Activated naive CD8-positive, alpha-beta T cell treated with anti-CD3 and anti-CD28 coated beads for 36 hours (primary cell): ENCODE measurements around the gene DSCAML1. TPM values are rescaled to one million over a fixed set of nuclear protein-coding genes. Genes with fewer than 3 reads are reported as not detected.

Experiments used
- DNase-seq: peaks from one replicate; pipeline ENCODE4 v3.0.0; 2021
- H3K27ac Mint-ChIP-seq: one replicate; pipeline ENCODE4 v1.8.0; 2022; ENCODE audit warnings: mild to moderate bottlenecking, moderate library complexity, mixed read lengths
- H3K27me3 Mint-ChIP-seq: one replicate; pipeline ENCODE4 v1.8.0; 2022; ENCODE audit warnings: mild to moderate bottlenecking, mixed read lengths
- H3K36me3 Mint-ChIP-seq: one replicate; pipeline ENCODE4 v1.8.0; 2021; ENCODE audit warnings: mild to moderate bottlenecking, mixed read lengths
- H3K4me1 Mint-ChIP-seq: one replicate; pipeline ENCODE4 v1.8.0; 2021; ENCODE audit warnings: mixed read lengths
- H3K4me3 Mint-ChIP-seq: one replicate; pipeline ENCODE4 v1.8.0; 2022; ENCODE audit warnings: mild to moderate bottlenecking, moderate library complexity, mixed read lengths
- H3K9me3 Mint-ChIP-seq: one replicate; pipeline ENCODE4 v1.8.0; 2022; ENCODE audit warnings: mixed read lengths
- total RNA-seq, 2 experiments: library from RNA; stranded (reverse); gene quantifications; one replicate each; pipeline ENCODE4 v1.2.3, GENCODE V29; 2021

The DSCAML1 gene
- total RNA-seq, 2 experiments from 2014 or later: 0.87 to 0.94 TPM

DNA sequence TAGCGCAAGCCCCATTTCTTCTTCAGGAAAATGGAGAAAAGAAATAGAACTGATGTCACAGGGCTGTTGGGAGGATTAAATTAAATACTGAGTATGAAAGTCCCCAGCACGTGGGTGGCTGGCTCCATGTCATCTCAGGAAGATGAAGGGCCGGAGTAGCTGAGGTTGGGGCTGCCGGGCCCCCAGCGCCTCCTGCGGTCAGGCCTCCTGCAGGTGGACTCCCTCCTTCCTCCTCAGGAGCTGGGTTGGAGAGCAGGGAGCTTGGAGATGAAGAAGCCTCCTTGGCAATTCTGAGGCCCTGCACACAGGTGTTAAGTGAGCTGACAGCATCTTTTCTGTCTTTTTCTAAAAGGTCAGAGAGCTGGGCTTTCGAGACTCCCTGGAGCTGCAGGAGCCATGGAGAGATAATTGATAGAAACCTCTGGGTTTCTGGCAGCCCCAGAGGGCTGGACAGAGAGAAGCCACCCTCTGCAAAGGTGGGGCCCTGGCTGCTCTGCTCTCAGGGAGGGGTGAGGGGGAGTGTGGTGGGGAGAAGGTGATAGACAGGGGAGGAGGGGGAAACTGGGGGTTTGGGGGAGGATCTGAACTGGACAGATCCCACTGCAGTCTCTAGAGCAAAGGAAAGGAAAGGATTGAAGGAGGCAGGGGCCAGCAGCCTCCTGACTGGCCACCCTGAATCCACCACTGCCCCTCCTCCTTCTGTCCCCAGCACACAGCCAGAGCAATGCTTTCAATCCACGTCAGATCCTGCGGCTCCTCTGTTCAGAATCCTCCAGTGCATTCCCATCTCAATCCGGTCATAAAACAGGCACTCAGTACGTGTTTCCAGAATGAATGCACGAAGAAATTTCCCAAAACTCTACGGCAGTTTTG is 258.5 kb downstream of the DSCAML1 start:
- DNase-seq: no peak
- Mint-ChIP-seq H3K4me1 (no peaks in the 10 kb centered on the region), H3K36me3 (no peaks in the 10 kb centered on the region), H3K4me3 (no peak overlapping the region), H3K27me3 (no peaks in the 10 kb centered on the region), H3K27ac (no peak overlapping the region), H3K9me3 (no peaks in the 10 kb centered on the region)

DNA sequence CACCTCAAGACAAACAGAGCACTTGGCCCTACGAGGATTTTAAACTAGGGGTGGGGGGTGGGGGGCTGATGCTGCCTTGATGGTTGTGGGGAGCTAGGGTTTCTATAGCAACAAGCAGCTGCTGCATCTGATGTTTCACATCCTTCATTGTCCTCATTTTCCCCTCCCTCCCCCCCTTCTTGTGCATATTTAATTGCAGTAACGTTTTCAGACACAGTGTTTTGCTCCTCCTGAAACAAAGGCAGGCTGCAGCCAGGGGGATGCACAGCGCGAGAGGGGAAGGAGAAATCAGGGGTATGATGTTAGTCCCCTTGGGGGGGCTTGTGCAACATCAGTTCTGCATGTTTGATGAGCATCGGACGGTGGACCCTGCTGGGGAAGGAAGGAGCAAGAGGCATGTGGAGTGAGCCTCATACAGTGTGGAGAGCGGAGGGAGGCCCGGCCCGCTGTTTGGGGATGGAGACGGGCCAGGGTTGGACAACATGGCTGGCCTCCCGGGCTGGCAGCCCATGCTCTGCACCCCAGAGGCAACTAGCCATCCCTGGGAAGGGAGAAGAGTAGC is 261.1 kb downstream of the DSCAML1 start:
- Mint-ChIP-seq H3K27me3 (no peaks in the 10 kb centered on the region), H3K36me3 (no peaks in the 10 kb centered on the region), H3K9me3 (no peaks in the 10 kb centered on the region), H3K4me1 (no peaks in the 10 kb centered on the region), H3K4me3 (no peak overlapping the region), H3K27ac (no peak overlapping the region)
- no peak for DNase-seq

DNA sequence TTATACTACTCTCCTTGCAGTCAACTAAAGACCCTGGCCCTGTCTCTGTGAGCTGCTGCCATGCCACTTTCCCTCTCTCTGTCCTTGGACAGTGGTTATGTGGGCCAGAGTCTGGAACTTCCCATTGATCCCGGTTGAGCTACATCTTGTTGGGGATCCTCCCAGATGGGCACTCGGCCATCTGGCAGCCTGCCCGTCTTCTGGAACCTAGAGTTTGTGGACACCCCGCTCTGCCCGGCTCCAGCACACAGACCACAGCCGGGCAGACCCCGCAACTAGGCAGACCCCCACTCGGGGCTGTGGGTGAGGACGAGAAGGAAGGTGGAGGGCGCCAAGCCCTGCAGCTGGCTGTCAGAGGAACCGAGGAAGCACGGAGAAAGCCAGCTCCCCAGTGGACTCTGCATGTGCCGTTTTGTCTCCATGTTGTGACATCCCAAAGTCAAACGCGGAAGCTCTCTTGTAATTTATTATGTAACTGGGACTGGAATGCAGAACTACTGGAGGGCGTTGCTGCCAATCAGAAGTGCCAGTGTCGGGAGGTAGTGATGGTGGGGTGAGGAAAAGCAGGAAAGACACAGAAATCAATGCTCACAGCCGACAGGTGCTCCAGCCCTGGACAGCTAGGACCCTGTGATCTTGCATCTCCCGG is 261.7 kb downstream of the DSCAML1 start:
- no peak overlapping the region for H3K27ac Mint-ChIP-seq
- no peaks in the 10 kb centered on the region for H3K4me1 Mint-ChIP-seq
- H3K9me3 Mint-ChIP-seq: no peaks in the 10 kb centered on the region
- no peaks in the 10 kb centered on the region for H3K36me3 Mint-ChIP-seq
- H3K4me3 Mint-ChIP-seq: no peak overlapping the region
- no peaks in the 10 kb centered on the region for H3K27me3 Mint-ChIP-seq
- DNase-seq: no peak

DNA sequence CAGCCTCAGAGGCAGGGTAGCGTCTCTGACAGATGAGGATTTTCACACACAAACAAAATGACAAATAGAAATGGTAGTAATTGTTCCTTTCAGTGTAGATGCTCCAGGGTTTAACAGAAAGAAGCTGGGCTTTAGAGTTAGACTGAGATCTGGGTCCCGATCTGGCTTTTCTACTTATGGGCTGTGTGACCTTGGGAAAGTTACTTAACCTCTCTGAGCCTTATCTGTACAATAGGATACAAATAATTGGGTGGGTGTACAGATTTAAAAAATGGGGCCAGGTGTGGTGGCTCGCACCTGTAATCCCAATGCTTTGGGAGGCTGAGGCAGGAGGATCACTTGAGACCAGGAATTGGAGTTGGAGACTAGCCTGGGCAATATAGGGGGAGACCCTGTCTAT is 264.4 kb downstream of the DSCAML1 start:
- no peak for DNase-seq
- no peaks in the 10 kb centered on the region for H3K4me1 Mint-ChIP-seq
- H3K9me3 Mint-ChIP-seq: no peaks in the 10 kb centered on the region
- H3K36me3 Mint-ChIP-seq: no peaks in the 10 kb centered on the region
- H3K27me3 Mint-ChIP-seq: no peaks in the 10 kb centered on the region
- no peak overlapping the region for H3K27ac Mint-ChIP-seq
- H3K4me3 Mint-ChIP-seq: no peak overlapping the region

DNA sequence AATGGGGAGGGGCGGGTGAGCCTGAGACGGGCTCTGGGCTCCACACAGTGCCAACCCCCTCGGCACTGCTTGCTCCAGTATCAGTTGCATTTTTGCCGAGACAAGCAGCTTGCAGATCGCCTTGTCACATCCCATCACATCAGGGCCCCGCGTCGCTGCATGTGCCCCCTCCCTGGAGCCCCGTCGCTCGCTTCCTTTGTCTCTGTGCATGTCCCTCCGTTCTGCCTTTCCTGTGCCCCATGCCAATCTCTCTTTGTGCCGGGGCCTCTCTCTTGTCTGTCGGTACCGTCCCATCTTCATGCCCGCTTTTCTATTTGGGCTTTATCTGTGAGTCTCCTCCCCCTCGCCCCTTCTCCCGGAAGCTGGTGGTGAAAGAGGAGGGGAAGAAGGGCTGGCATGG is 267.2 kb downstream of the DSCAML1 start:
- Mint-ChIP-seq H3K9me3 (no peaks in the 10 kb centered on the region), H3K4me3 (peak overlapping the region; percentile 52), H3K4me1 (no peaks in the 10 kb centered on the region), H3K36me3 (no peaks in the 10 kb centered on the region), H3K27me3 (no peaks in the 10 kb centered on the region), H3K27ac (no peak overlapping the region)
- no peak for DNase-seq

DNA sequence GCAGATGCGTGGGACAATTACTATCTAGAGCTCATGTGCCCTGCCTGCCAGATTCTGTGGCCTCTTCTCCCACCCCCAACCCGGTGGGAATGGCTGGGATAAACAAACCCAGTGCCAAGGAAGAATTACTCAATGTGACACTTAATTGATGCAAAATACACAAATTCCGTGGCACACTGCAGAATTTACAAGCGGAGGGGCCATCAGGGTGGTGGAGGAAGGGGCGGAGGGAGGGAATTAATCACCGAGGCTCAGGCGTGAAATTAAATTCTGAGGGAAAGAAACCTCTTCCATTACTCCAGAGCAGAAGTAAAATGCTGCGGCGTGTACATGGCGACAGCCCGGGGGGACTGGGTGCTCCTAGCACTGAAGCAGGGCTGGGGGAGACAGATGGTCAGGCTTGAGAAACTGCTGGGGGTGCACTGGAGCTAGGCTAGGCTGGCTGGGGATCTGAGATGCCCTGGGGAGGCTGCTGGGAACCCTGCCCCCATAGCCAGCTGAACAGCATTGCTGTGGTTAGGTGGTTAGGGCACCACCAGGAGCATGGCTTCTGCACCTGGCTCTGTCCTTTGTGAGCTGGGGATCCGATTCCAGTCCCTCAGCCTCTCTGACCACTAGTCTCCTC is 268.8 kb downstream of the DSCAML1 start:
- no peak for DNase-seq
- Mint-ChIP-seq H3K9me3 (no peaks in the 10 kb centered on the region), H3K4me3 (no peak overlapping the region), H3K4me1 (no peaks in the 10 kb centered on the region), H3K36me3 (no peaks in the 10 kb centered on the region), H3K27ac (no peak overlapping the region), H3K27me3 (no peaks in the 10 kb centered on the region)

DNA sequence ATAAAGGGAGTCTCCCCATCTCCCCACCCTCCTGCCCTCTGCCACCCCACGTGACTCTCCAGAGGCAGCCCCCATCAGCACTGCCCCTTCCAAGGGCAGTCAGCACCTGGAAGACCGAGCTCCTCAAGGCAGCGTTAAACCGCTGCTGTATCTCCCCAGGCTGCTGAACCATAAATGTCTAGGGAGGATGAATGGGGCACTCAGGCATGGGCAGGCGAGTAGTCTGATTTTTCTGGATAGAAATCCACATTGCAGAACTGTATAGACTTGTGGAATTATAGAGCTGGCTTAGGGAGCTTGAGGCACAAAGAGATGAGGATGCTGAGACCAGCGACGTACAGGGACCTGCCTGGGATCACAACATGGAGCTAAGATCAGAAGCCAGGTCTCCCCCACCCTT is 269.7 kb downstream of the DSCAML1 start:
- no peaks in the 10 kb centered on the region for H3K9me3 Mint-ChIP-seq
- no peak overlapping the region for H3K27ac Mint-ChIP-seq
- DNase-seq: no peak
- no peaks in the 10 kb centered on the region for H3K36me3 Mint-ChIP-seq
- H3K4me1 Mint-ChIP-seq: no peaks in the 10 kb centered on the region
- H3K27me3 Mint-ChIP-seq: no peaks in the 10 kb centered on the region
- no peak overlapping the region for H3K4me3 Mint-ChIP-seq

DNA sequence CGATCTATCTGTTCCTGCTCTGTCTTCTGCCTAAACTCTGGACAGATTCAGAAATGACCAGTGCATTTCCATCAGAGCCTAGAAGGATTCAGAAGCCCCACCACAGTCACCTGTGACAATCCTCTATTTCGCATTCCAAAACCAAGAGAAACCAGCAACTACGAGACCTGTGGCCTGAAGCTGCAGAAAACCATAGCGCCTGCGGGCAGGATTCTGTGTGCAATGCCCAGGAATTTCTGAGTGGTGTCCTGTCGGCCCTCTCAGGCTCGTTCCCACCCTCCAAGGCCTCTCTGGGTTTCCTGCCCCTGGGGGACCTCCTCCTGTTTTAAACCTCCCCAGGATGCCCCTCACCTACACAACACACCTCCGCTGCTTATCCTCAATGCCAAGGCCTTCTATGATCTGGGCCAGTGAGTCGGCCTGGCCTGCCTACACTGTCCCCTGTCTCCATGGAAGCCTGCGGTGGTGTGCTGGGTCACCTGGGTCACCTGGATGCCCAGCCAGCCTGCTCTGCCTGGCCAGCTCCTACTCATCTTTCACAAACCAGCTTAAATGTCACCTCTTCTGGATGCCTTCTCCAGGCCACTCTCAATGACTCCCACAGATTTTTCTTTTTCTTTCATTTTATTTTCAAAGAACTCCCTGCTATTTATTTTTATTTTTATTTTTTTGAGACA is 271.0 kb downstream of the DSCAML1 start:
- Mint-ChIP-seq H3K4me3 (no peak overlapping the region), H3K36me3 (no peaks in the 10 kb centered on the region), H3K9me3 (no peaks in the 10 kb centered on the region), H3K27ac (no peak overlapping the region), H3K27me3 (no peaks in the 10 kb centered on the region), H3K4me1 (no peaks in the 10 kb centered on the region)
- DNase-seq: no peak

DNA sequence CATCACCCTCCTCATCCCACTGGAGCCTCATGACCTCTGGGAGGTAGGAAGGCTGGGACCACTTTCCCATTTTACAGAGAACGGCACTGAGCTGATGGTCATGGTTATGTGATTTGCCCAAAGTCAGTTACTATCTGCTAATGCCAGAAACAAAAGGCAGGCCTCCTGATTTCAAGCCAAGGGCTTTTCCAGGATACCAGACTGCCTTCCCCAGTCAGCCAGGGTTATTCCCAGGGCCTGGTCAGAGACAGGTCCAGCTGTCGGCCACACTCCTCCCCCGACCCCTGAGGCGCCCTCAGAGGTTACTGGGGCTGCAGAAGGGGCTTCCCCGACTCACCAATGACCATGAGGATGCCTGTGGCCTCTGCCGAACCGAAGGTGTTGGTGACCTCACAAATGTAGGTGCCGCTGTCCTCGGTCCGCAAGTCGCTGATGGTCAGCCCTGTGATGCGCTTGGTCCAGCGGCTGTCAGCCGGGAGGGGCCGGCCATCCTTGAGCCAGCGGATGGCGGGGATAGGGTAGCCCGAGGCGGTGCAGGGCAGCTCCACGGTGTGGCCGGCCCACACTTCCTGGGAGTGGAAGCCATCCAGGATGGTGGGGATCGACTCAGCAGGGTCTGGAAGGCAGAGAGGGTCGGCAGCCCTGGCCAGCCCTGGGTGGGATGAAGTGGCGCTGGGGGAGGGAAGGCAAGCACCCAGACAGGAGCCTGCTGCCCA is 272.4 kb downstream of the DSCAML1 start:
- H3K27ac Mint-ChIP-seq: no peak overlapping the region
- H3K9me3 Mint-ChIP-seq: no peaks in the 10 kb centered on the region
- no peak overlapping the region for H3K4me3 Mint-ChIP-seq
- H3K27me3 Mint-ChIP-seq: no peaks in the 10 kb centered on the region
- H3K4me1 Mint-ChIP-seq: no peaks in the 10 kb centered on the region
- H3K36me3 Mint-ChIP-seq: no peaks in the 10 kb centered on the region
- no peak for DNase-seq

DNA sequence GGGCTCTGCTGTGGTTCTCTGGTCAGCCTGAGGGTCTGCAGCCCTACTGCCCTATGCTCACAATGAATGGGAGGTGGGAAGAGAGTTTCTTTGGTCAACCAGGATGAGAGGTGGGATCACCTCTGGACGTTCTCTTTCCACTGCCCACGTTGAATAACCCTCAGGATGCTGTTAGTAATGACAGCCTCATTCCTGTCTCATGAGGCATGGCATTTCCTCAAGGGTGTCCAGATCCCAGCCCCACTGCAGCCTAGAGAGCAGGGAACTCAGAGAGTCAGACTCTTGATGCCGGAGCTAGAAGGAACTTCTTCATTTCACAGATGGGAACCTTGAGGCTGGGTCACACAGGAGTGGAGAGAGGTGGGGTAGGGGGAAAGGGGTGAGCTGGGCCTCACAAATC is 273.3 kb downstream of the DSCAML1 start:
- H3K27me3 Mint-ChIP-seq: no peaks in the 10 kb centered on the region
- no peaks in the 10 kb centered on the region for H3K36me3 Mint-ChIP-seq
- no peak overlapping the region for H3K27ac Mint-ChIP-seq
- H3K4me1 Mint-ChIP-seq: no peaks in the 10 kb centered on the region
- no peak overlapping the region for H3K4me3 Mint-ChIP-seq
- H3K9me3 Mint-ChIP-seq: no peaks in the 10 kb centered on the region
- DNase-seq: no peak

DNA sequence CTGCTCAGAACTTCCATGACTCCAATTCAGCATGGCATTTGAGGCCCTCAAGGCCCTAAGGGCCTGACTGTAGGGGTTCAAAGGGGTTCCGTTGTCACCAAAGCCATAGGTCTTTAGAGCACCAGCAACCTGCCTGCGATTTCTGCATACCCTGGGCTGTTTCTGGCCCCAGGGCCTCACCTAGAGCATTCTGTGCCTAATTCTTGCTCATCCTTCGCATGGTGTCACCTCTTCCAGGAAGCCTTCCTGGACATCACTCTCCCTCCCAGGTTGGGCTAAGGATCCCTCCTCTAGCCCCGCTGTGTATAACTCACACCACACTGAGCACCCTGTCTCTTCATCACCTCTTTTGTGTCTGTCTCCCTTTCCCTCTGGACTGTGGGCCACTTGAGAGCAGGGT is 275.0 kb downstream of the DSCAML1 start:
- no peaks in the 10 kb centered on the region for H3K36me3 Mint-ChIP-seq
- no peak for DNase-seq
- no peaks in the 10 kb centered on the region for H3K4me1 Mint-ChIP-seq
- no peak overlapping the region for H3K4me3 Mint-ChIP-seq
- H3K27ac Mint-ChIP-seq: no peak overlapping the region
- no peaks in the 10 kb centered on the region for H3K27me3 Mint-ChIP-seq
- H3K9me3 Mint-ChIP-seq: no peaks in the 10 kb centered on the region

DNA sequence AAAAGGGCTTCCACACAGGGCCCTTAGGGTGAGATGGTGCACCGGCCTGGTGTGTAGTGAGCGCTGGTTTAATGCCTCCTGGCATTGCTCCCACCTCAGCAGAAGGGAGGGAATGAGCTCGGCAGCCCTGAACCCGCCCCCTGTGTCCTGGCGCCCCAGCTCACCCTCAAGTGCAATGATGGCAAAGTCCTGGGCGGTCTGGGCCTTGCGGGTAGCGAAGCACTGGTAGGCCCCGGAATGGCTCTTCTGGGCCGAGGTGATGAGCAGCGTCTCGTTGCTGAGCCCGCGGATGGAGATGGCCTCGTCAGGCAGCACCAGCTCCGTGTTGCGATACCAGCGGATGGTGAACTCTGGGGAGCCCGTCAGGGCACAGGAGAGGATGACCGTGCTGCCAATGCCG is 276.1 kb downstream of the DSCAML1 start:
- H3K27me3 Mint-ChIP-seq: no peaks in the 10 kb centered on the region
- H3K4me1 Mint-ChIP-seq: no peaks in the 10 kb centered on the region
- no peak for DNase-seq
- no peak overlapping the region for H3K4me3 Mint-ChIP-seq
- no peaks in the 10 kb centered on the region for H3K9me3 Mint-ChIP-seq
- no peak overlapping the region for H3K27ac Mint-ChIP-seq
- H3K36me3 Mint-ChIP-seq: no peaks in the 10 kb centered on the region

DNA sequence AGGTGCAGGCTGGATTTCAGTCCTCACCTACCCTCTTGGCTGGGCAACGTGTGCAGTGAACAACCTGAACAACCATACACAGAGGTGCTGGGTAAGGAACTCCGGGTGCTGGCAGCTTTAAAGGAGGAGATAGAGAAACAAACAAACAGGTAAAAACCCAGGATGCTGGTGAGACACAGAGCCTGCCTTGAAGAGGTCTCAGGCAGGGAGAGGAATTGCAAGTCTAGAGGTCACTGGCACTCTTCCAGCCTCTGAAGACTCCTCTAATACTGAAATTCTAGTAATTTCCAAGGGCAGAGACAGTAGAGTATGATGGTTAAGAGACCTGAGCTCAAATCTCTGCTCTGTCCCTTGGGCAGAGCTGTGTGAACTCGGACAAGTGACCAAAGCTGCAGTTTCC is 276.8 kb downstream of the DSCAML1 start:
- no peak overlapping the region for H3K4me3 Mint-ChIP-seq
- no peaks in the 10 kb centered on the region for H3K9me3 Mint-ChIP-seq
- H3K36me3 Mint-ChIP-seq: no peaks in the 10 kb centered on the region
- no peaks in the 10 kb centered on the region for H3K27me3 Mint-ChIP-seq
- H3K4me1 Mint-ChIP-seq: no peaks in the 10 kb centered on the region
- no peak for DNase-seq
- no peak overlapping the region for H3K27ac Mint-ChIP-seq

DNA sequence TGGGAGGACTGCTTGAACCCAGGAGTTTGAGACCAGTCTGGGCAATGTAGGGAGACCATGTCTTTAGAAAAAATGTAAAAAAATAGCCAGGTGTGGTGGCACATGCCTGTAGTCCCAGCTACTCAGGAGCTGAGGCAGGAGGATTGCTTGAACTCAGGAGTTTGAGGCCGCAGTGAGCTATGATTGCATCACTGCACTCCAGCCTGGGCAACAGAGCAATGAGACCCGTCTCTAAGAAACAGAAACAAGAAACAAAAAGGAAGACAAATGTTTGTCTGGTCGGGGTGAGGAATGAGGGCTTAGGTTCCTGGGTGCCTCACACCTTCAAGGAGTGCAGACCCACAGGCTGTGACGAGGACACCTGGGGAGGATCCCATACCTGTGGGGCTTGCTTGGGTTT is 277.4 kb downstream of the DSCAML1 start:
- H3K4me1 Mint-ChIP-seq: no peaks in the 10 kb centered on the region
- no peak for DNase-seq
- no peaks in the 10 kb centered on the region for H3K27me3 Mint-ChIP-seq
- no peak overlapping the region for H3K27ac Mint-ChIP-seq
- no peaks in the 10 kb centered on the region for H3K36me3 Mint-ChIP-seq
- H3K9me3 Mint-ChIP-seq: no peaks in the 10 kb centered on the region
- H3K4me3 Mint-ChIP-seq: no peak overlapping the region
